Liver (tissue), 9 donors: ENCODE results near the gene NLGN1. TPM values are rescaled to one million over a fixed set of nuclear protein-coding genes. Genes with fewer than 3 reads are reported as not detected.

Experiments used
- DNase-seq: peaks from one replicate; pipeline ENCODE4 v3.0.0-alpha.2; 2017; ENCODE audit warnings: low spot score
- H3K27ac ChIP-seq, 2 donors: one replicate each; pipeline ENCODE4 v1.7.0; 2013; ENCODE audit warnings: inconsistent platforms in 2 of 2, low read length in 2 of 2, control low read depth in 1 of 2, low read depth in 1 of 2, mild to moderate bottlenecking in 1 of 2
- H3K27me3 ChIP-seq, 4 donors: one replicate each; pipeline versions ENCODE4 v1.6.1 to v1.7.0; 2013; ENCODE audit warnings: low read length in 3 of 4, inconsistent platforms in 1 of 4, mild to moderate bottlenecking in 1 of 4, moderate library complexity in 1 of 4; ENCODE audit not compliant: control insufficient read depth in 4 of 4, insufficient read depth in 4 of 4
- H3K36me3 ChIP-seq, 4 donors: one replicate each; pipeline versions ENCODE4 v1.6.1 to v1.7.0; 2013; ENCODE audit warnings: low read length in 3 of 4, mild to moderate bottlenecking in 3 of 4, low read depth in 1 of 4, moderate library complexity in 1 of 4; ENCODE audit not compliant: control insufficient read depth in 4 of 4, insufficient read depth in 3 of 4
- H3K4me1 ChIP-seq, 4 donors: one replicate each; pipeline versions ENCODE4 v1.6.1 to v1.7.0; 2013; ENCODE audit warnings: low read length in 3 of 4, mild to moderate bottlenecking in 3 of 4, moderate library complexity in 1 of 4; ENCODE audit not compliant: control insufficient read depth in 4 of 4, insufficient read depth in 4 of 4
- H3K4me3 ChIP-seq, 3 donors: one replicate each; pipeline versions ENCODE4 v1.6.1 to v1.7.0; 2013; ENCODE audit warnings: low read length in 3 of 3, control low read depth in 1 of 3, low read depth in 1 of 3, mild to moderate bottlenecking in 1 of 3
- H3K9ac ChIP-seq, 2 donors: one replicate each; pipeline ENCODE4 v1.7.0; 2013; ENCODE audit warnings: low read length in 2 of 2, mild to moderate bottlenecking in 2 of 2, moderate library complexity in 2 of 2, control low read depth in 1 of 2, low read depth in 1 of 2
- H3K9me3 ChIP-seq, 4 donors: one replicate each; pipeline versions ENCODE4 v1.6.1 to v1.7.0; 2013; ENCODE audit warnings: low read length in 3 of 4; ENCODE audit not compliant: control insufficient read depth in 4 of 4
- ATF3 ChIP-seq: IDR thresholded peaks from 2 replicates; pipeline ENCODE4 v1.6.1; 2016; ENCODE audit warnings: antibody characterized with exemption
- CTCF ChIP-seq: fragments of 150-350 bp; IDR thresholded peaks from 2 replicates; pipeline ENCODE4 v1.5.1; 2017; ENCODE audit warnings: improper control_type of control experiment, low read depth, low read length; ENCODE audit not compliant: missing input control
- EGR1 ChIP-seq, 2 donors: IDR thresholded peaks; 2 replicates each; pipeline ENCODE4 v1.6.1; 2016 to 2018; ENCODE audit warnings: antibody characterized with exemption in 2 of 2, low read depth in 2 of 2
- FOXA1 ChIP-seq: IDR thresholded peaks from 2 replicates; pipeline ENCODE4 v1.6.1; 2016; ENCODE audit warnings: antibody characterized with exemption
- FOXA2 ChIP-seq: IDR thresholded peaks from 2 replicates; pipeline ENCODE4 v1.6.1; 2016; ENCODE audit warnings: antibody characterized with exemption
- GABPA ChIP-seq, 2 donors: IDR thresholded peaks in 1 of 2; conservative IDR thresholded peaks in 1 of 2; 2 replicates each; pipeline ENCODE4 v1.6.1; 2016; ENCODE audit warnings: antibody characterized with exemption in 2 of 2, mild to moderate bottlenecking in 1 of 2, moderate library complexity in 1 of 2
- HNF4A ChIP-seq, 2 donors: conservative IDR thresholded peaks; 2 replicates each; pipeline ENCODE4 v1.6.1; 2016; ENCODE audit warnings: antibody characterized with exemption in 2 of 2, mild to moderate bottlenecking in 2 of 2
- HNF4G ChIP-seq: IDR thresholded peaks from 2 replicates; pipeline ENCODE4 v1.6.1; 2016; ENCODE audit warnings: antibody characterized with exemption
- JUND ChIP-seq, 2 donors: IDR thresholded peaks; 2 replicates each; pipeline ENCODE4 v1.6.1; 2016; ENCODE audit warnings: antibody characterized with exemption in 2 of 2
- MAX ChIP-seq: IDR thresholded peaks from 2 replicates; pipeline ENCODE4 v1.6.1; 2016; ENCODE audit warnings: antibody characterized with exemption
- NR2F2 ChIP-seq: IDR thresholded peaks from 2 replicates; pipeline ENCODE4 v1.6.1; 2016; ENCODE audit warnings: antibody characterized with exemption
- RAD21 ChIP-seq, 2 donors: IDR thresholded peaks; 2 replicates each; pipeline ENCODE4 v1.6.1; 2016; ENCODE audit warnings: antibody characterized with exemption in 2 of 2, mild to moderate bottlenecking in 2 of 2
- REST ChIP-seq: IDR thresholded peaks from 2 replicates; pipeline ENCODE4 v1.6.1; 2016; ENCODE audit warnings: antibody characterized with exemption, mild to moderate bottlenecking
- RXRA ChIP-seq, 2 donors: IDR thresholded peaks; 2 replicates each; pipeline ENCODE4 v1.6.1; 2017 to 2018; ENCODE audit warnings: antibody characterized with exemption in 2 of 2, mild to moderate bottlenecking in 1 of 2
- SP1 ChIP-seq: IDR thresholded peaks from 2 replicates; pipeline ENCODE4 v1.6.1; 2018; ENCODE audit warnings: antibody characterized with exemption, mild to moderate bottlenecking
- TAF1 ChIP-seq: conservative IDR thresholded peaks from 2 replicates; pipeline ENCODE4 v1.6.1; 2016; ENCODE audit warnings: antibody characterized with exemption, mild to moderate bottlenecking
- YY1 ChIP-seq: IDR thresholded peaks from 2 replicates; pipeline ENCODE4 v1.6.1; 2016; ENCODE audit warnings: antibody characterized with exemption, mild to moderate bottlenecking
- ZBTB33 ChIP-seq: IDR thresholded peaks from 2 replicates; pipeline ENCODE4 v1.6.1; 2016; ENCODE audit warnings: antibody characterized with exemption
- WGBS: extraction: QIAGEN DNeasy Blood & Tissue Kit; methylation state at CpG from one replicate; pipeline ENCODE4 v1.1.7; 2013; 5-methylcytosine and 5-hydroxymethylcytosine counted together
- polyA plus RNA-seq, 2 donors: library from polyadenylated mRNA; stranded (reverse) in 1 of 2; unstranded in 1 of 2; fragments of 200-250 nt in 1 of 2; fragments of >200 nt in 1 of 2; fragmentation: Nextera tagmentation in 1 of 2; extraction: Ambion mirVana in 1 of 2; gene quantifications; one replicate each; pipeline versions ENCODE4 v1.2.1 to v1.2.3, GENCODE V29; 2013 to 2015
- total RNA-seq, 2 donors: library from RNA; depleted of rRNA; stranded (reverse); fragments of >200 nt; gene quantifications; one replicate each; pipeline ENCODE4 v1.2.3, GENCODE V29; 2014
- donor health status: healthy.
- donor health status: healthy.
- donor health status: healthy.
- donor health status: healthy.
- donor health status: healthy.

Gene NLGN1
- total and polyA plus RNA-seq, 4 donors = 0.02 to 0.67 (median 0.37) TPM; not detected in 1

GRCh38 chr3:174186377-174186989 is 788.9 kb downstream of the NLGN1 start (continued):
- TF ChIP-seq CTCF (no peak), GABPA (IDR thresholded peaks at IDR 0.05 in 1 of 2, conservative IDR thresholded peaks at IDR 0.05 in 1 of 2) (no peak), JUND (IDR thresholded peaks at IDR 0.05) (no peak), FOXA1 (no peak), NR2F2 (no peak), MAX (no peak)

- no peak overlapping the region for H3K9ac ChIP-seq
- H3K36me3 ChIP-seq = no peaks in the 10 kb centered on the region
- H3K27me3 ChIP-seq = no peaks in the 10 kb centered on the region
- H3K4me3 ChIP-seq = no peak overlapping the region
- WGBS = 32% methylated on average over 4 of the region's 4 CpGs
- H3K27ac ChIP-seq = no peak overlapping the region
- no peaks in the 10 kb centered on the region for H3K4me1 ChIP-seq
- TF ChIP-seq TAF1 (no peak), HNF4A (conservative IDR thresholded peaks at IDR 0.05) (no peak), NR2F2 (no peak), ZBTB33 (no peak), GABPA (IDR thresholded peaks at IDR 0.05 in 1 of 2, conservative IDR thresholded peaks at IDR 0.05 in 1 of 2) (no peak), MAX (no peak), REST (no peak), YY1 (no peak), ATF3 (no peak), RAD21 (IDR thresholded peaks at IDR 0.05) (no peak), HNF4G (no peak), SP1 (no peak), RXRA (IDR thresholded peaks at IDR 0.05) (no peak), EGR1 (IDR thresholded peaks at IDR 0.05; ENCODE audit: low read depth in 2 of 2) (no peak), FOXA1 (no peak), FOXA2 (no peak), CTCF (no peak), JUND (IDR thresholded peaks at IDR 0.05) (no peak)
- no peak for DNase-seq
- H3K9me3 ChIP-seq = no peaks in the 10 kb centered on the region
Measured at GRCh38 chr3:174191380-174191779, 793.8 kb downstream of the NLGN1 start.
